ENCODE results near the gene VAMP2.
A peak's percentile ranks its signal among the peaks of the same experiment; 100 is the strongest.

VAMP2 gene

GRCh38 chr17:8153031-8153451, 9.7 kb downstream of the VAMP2 start:
- TF ChIP-seq CTCF (IDR thresholded peaks at IDR 0.05), result no peak
- TF ChIP-seq ZFX (IDR thresholded peaks at IDR 0.05; ENCODE audit: borderline replicate concordance), result no peak
- H3K27ac ChIP-seq, result peak overlapping the region; percentile 97

- TF ChIP-seq ZFX (IDR thresholded peaks at IDR 0.05; ENCODE audit: borderline replicate concordance), result no peak
- no peak for TF ChIP-seq CTCF (IDR thresholded peaks at IDR 0.05)
- peak within 1 kb of the TSS; percentile 97 for H3K27ac ChIP-seq
Observed at GRCh38 chr17:8152112-8152775, 10.5 kb downstream of the VAMP2 start, which contains the start of gene PER1. TSS of gene PER1 (minus strand) at chr17:8152404. CDS start at chr17:8150706, 1,698 bp downstream.

- H3K27ac ChIP-seq, result peak overlapping the region; percentile 97
- TF ChIP-seq ZFX (IDR thresholded peaks at IDR 0.05; ENCODE audit: borderline replicate concordance), result no peak
- TF ChIP-seq CTCF (IDR thresholded peaks at IDR 0.05), result no peak
Observed at GRCh38 chr17:8151641-8152111, 11.1 kb downstream of the VAMP2 start.

GRCh38 chr17:8151120-8151640, 11.6 kb downstream of the VAMP2 start:
- peak overlapping the region; percentile 97 for H3K27ac ChIP-seq
- TF ChIP-seq CTCF (IDR thresholded peaks at IDR 0.05) (no peak), ZFX (IDR thresholded peaks at IDR 0.05; ENCODE audit: borderline replicate concordance) (no peak)

- H3K27ac ChIP-seq, result no peak overlapping the region
- no peak for TF ChIP-seq ZFX (IDR thresholded peaks at IDR 0.05; ENCODE audit: borderline replicate concordance)
- TF ChIP-seq CTCF (IDR thresholded peaks at IDR 0.05), result no peak
Observed at GRCh38 chr17:8150194-8151119, 12.3 kb downstream of the VAMP2 start.

- no peak overlapping the region for H3K27ac ChIP-seq
- TF ChIP-seq CTCF (IDR thresholded peaks at IDR 0.05) (no peak), ZFX (IDR thresholded peaks at IDR 0.05; ENCODE audit: borderline replicate concordance) (no peak)
Observed at GRCh38 chr17:8149419-8150193, 13.1 kb downstream of the VAMP2 start.

Data from 22Rv1 (cell line).